ENCODE data around the gene SPACA7. TPM values are rescaled to one million over a fixed set of nuclear protein-coding genes. Genes with fewer than 3 reads are reported as not detected.

SPACA7 gene
- total RNA-seq, 1 donor: not detected

DNA sequence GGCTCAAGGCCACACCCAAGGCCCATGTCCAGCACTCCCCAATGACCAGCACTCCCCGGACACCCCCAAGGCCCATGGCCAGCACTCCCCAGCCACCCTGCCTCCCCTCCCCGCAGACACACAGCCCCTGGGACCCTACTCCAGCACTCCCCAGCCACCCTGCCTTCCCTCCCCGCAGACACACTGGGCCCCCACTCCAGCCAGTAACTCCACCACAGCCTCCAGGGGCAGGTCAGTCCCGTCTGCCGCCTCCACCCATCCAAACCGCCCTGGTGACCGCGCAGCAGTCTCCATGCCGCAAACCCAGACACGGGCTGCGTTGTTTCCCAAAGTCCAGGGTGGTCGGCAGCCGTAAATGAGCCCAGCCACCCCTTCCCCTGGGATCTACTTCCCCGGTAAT, 70.7 kb downstream of the SPACA7 start:
- DNase-seq (ENCODE audit: low read depth): no peak
- TF ChIP-seq, protein P1, sequence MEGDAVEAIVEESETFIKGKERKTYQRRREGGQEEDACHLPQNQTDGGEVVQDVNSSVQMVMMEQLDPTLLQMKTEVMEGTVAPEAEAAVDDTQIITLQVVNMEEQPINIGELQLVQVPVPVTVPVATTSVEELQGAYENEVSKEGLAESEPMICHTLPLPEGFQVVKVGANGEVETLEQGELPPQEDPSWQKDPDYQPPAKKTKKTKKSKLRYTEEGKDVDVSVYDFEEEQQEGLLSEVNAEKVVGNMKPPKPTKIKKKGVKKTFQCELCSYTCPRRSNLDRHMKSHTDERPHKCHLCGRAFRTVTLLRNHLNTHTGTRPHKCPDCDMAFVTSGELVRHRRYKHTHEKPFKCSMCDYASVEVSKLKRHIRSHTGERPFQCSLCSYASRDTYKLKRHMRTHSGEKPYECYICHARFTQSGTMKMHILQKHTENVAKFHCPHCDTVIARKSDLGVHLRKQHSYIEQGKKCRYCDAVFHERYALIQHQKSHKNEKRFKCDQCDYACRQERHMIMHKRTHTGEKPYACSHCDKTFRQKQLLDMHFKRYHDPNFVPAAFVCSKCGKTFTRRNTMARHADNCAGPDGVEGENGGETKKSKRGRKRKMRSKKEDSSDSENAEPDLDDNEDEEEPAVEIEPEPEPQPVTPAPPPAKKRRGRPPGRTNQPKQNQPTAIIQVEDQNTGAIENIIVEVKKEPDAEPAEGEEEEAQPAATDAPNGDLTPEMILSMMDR (IDR thresholded peaks at IDR 0.05; ENCODE audit: insufficient read depth, low read depth, low read length): no peak
- no peak overlapping the region for H3K4me3 ChIP-seq (ENCODE audit: low read depth, low read length)

DNA sequence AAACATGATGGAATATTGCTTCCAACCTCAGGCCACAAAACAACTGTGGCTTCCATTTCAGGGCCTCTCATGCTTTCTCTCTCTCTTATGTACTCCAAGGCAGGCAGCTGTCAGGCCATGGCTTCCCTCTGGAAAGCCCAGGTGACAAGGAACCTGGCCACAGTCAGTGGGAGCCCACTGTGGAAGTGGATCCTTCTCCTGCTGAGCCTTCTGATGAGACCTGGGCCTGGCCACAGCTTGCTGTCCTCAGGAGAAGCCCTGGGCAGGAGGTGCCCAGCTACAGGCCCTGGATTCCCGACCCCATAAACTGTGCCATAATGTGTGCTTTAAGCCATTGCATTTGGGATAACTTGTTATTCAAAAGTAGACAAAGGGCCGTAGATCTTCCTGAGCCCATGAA, 71.2 kb downstream of the SPACA7 start:
- no peak for DNase-seq (ENCODE audit: low read depth)
- no peak overlapping the region for H3K4me3 ChIP-seq (ENCODE audit: low read depth, low read length)
- TF ChIP-seq, protein P1 (IDR thresholded peaks at IDR 0.05; ENCODE audit: insufficient read depth, low read depth, low read length): no peak

DNA sequence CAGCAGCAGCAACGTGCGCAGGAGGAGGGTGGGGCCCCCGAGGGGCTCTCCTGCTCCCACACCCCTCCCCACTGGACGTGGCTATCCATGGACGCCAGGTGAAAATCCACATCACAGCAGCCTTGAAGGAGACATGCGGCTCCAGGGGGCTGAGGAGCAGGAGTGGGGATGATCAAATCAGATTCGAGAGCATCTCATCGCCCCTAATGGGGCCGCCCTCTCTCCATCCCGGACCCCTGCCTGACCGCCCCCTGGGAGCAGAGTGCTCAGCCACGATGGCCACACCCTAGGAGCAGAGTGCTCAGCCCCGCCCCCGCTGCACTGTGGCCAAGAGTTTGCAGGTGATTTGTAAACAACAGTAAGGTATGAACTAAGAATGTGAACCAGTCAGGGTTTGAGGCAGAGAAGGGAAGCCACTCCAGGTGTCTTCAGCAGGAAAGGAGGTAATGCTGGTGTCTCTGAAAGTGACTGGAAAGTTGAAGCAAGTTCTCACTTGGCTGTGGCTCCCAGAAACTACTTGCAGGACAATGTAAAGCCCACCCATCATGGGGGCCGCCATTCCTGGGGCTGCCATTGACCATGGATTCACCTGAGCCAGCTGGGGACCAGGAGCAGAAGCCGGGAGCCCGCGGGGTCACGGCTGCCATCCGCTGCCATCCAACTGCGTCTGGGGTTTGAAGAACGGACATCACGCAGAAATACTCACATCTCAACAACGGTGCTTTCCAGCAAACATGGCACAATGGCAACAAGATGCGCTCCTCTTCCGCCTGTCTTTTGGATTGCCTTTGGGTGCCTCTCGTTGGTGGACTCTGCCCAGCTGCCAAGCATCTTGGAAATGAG, 71.8 kb downstream of the SPACA7 start:
- H3K4me3 ChIP-seq (ENCODE audit: low read depth, low read length): no peak overlapping the region
- DNase-seq (ENCODE audit: low read depth): no peak
- TF ChIP-seq, protein P1 (IDR thresholded peaks at IDR 0.05; ENCODE audit: insufficient read depth, low read depth, low read length): no peak

DNA sequence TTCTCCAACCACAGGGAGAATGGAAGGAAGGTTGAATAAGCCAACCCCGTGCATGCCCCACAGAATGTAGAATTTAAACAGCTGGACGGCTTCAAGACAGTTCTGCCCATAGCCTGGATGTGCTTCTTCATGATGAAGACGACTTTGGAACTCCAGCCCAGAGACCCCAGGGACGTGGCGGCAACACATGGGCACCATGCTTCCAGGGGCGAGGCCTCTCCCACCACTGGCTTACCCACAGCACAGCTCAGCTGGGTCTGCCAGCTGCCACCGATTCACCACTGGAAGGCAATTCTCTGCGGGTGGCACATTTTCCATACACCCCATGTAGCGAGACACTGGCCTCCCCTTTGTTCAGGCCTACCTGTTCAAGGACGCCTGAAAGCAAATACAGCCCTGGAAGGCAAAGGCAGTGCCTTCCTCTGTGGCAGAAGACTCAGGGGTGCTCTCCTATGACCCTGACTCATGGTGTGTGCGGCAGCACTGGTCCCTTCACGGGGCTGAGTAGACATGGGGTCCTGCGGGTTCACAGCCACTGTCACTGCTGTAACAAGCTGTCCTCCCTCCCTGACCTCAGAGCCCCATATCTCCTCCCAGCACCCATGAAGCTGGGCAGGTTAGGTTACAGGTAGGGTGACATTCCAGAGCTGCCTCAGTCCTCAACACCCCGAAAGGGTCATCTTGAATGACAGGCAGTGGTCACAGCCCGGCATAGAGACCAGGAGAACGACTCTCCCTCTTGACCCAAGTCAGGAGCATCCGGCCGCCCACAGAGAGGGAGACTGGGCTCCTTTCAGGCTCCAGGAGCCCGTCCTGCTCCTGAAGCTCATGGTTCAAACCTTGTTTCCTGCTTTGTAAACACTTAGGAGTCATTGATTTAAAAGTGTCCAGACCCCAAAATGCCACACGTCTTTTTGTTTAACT, 72.7 kb downstream of the SPACA7 start:
- no peak for DNase-seq (ENCODE audit: low read depth)
- no peak overlapping the region for H3K4me3 ChIP-seq (ENCODE audit: low read depth, low read length)
- TF ChIP-seq, protein P1 (IDR thresholded peaks at IDR 0.05; ENCODE audit: insufficient read depth, low read depth, low read length): no peak

DNA sequence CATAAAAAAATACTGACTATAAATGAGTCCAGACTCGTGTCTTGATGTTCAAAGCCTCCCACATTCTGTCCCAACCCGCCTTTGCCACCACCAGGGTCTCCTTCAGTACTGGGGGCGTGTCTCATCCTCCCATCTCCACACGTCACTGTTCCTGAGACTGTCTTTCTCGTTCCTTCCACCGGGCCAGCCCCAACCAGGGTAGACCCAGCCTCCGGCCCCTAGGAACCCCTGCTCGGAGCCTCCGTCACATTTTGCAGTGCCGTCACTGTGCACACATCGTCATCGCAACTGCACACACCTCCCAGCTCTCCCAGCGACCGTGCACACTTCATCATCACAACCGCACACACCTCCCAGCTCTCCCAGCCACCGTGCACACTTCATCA, 73.4 kb downstream of the SPACA7 start:
- no peak for DNase-seq (ENCODE audit: low read depth)
- TF ChIP-seq, protein P1 (IDR thresholded peaks at IDR 0.05; ENCODE audit: insufficient read depth, low read depth, low read length): no peak
- H3K4me3 ChIP-seq (ENCODE audit: low read depth, low read length): no peak overlapping the region

DNA sequence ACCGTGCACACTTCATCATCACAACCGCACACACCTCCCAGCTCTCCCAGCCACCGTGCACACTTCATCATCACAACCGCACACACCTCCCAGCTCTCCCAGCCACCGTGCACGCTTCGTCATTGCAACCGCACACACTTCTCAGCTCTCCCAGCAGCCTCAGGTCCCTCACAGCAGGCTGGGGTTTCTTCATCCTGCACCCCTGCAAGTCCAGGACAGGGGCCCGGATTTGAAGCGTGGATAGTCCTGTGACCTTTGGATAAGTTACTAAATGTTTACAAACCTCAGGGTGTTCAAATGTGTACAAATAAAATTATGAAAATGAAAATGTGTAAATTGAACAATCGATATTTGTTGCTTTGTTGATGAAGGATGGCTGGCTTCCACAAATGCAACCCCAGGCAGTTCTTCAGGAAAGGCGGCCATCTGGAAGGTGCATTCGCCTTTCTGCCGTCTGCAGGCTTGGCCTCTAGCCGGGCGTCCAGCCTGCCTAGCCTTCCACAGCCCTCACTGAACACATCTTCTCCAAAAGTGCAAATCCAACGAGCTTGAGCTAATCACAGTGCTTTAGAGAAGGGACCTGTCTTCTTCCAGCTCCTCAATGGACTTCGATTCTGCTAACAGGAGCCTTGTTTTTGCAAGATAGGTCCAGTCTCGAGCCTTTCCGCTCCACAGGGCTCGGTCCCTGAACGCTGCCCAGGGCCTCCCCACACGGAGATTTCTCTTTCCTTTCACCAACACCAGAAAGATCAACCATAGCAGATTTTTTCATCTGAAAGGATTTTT, 74.2 kb downstream of the SPACA7 start:
- TF ChIP-seq, protein P1 (IDR thresholded peaks at IDR 0.05; ENCODE audit: insufficient read depth, low read depth, low read length): no peak
- no peak overlapping the region for H3K4me3 ChIP-seq (ENCODE audit: low read depth, low read length)
- no peak for DNase-seq (ENCODE audit: low read depth)

Data from fibroblast of villous mesenchyme (primary cell).